Right lobe of liver (tissue), 6 donors: ENCODE data around the gene PRKG2. TPM values are rescaled to one million over a fixed set of nuclear protein-coding genes. Genes with fewer than 3 reads are reported as not detected.

Experiments used
- ATAC-seq, 4 donors: fragments of 200-7000 bp; cut with Tn5 transposase; one replicate each; pipeline ENCODE4 v1.9.1; 2020; ENCODE audit warnings: mild to moderate bottlenecking in 4 of 4, moderate library complexity in 4 of 4
- DNase-seq, 3 donors: peaks; one replicate each; pipeline ENCODE4 v3.0.0-alpha.2; 2020
- H3K27ac ChIP-seq, 3 donors: fragments of 200-600 bp; one replicate each; pipeline ENCODE4 v1.8.0; 2022
- H3K27me3 ChIP-seq, 2 donors: fragments of 200-600 bp; one replicate each; pipeline ENCODE4 v1.8.0; 2022
- H3K36me3 ChIP-seq, 4 donors: fragments of 200-600 bp; sonication (generic) in 1 of 4; one replicate each; pipeline versions ENCODE4 v1.5.1 to v1.8.0; 2017 to 2022; ENCODE audit warnings: control low read depth in 1 of 4
- H3K4me1 ChIP-seq, 4 donors: fragments of 200-600 bp; sonication (generic) in 1 of 4; one replicate each; pipeline versions ENCODE4 v1.5.1 to v1.8.0; 2017 to 2022; ENCODE audit warnings: control low read depth in 1 of 4
- H3K4me3 ChIP-seq, 3 donors: fragments of 200-600 bp; one replicate each; pipeline ENCODE4 v1.8.0; 2022
- H3K9me3 ChIP-seq, 4 donors: fragments of 200-600 bp; sonication (generic) in 1 of 4; one replicate each; pipeline versions ENCODE4 v1.5.1 to v1.8.0; 2017 to 2022; ENCODE audit warnings: control low read depth in 1 of 4
- CTCF ChIP-seq, 4 donors: fragments of 200-600 bp in 3 of 4; fragments of 450-650 bp in 1 of 4; IDR thresholded peaks; one replicate each; pipeline versions ENCODE4 v1.5.1 to v1.8.0; 2016 to 2022; ENCODE audit warnings: antibody characterized with exemption in 4 of 4, mild to moderate bottlenecking in 2 of 4
- POLR2A ChIP-seq: fragments of 450-650 bp; IDR thresholded peaks from one replicate; pipeline ENCODE4 v1.6.1; 2017; ENCODE audit warnings: antibody characterized with exemption, mild to moderate bottlenecking
- WGBS: methylation state at CpG from one replicate; pipeline ENCODE4 v1.1.6; 2018; ENCODE audit warnings: low coverage, low lambda C conversion rate; ENCODE audit not compliant: insufficient coverage; ENCODE audit errors: missing lambda C conversion rate; 5-methylcytosine and 5-hydroxymethylcytosine counted together
- intact Hi-C, 2 donors: fragments of 100-400 bp; cut with DNase I; formaldehyde crosslinking; loops; one replicate each; pipeline versions ENCODE4 v1.11.2 to v1.14.1; 2022
- total RNA-seq, 6 experiments: library from RNA; depleted of rRNA in 2 of 6; stranded (reverse); fragments of >200 nt in 2 of 6; fragmentation: NEBNext Ultra II Directional in 3 of 6; extraction: Animal tissue kit (Norgen Biotek cat#: 25700) in 3 of 6; gene quantifications; one replicate each; pipeline versions ENCODE4 v1.1.0 to v1.2.4, GENCODE V29; 2016 to 2023
- donor health status: DM: no; HTN: yes; CAD: no.
- donor health status: DM: no; HTN: no; CAD: no.
- donor health status: DM: no; HTN: no; CAD: no.
- donor health status: DM: no; HTN: yes; CAD: no.
- donor health status: DM: no; HTN: yes; CAD: no.

PRKG2 gene
- total RNA-seq, 6 experiments from 2014 or later: 0.17 TPM; not detected in 5

- no peaks in the 10 kb centered on the region for H3K9me3 ChIP-seq
- no peak overlapping the region for H3K27ac ChIP-seq
- 74% methylated on average over 1 of the region's 1 CpG for WGBS
- no peak overlapping the region for H3K4me3 ChIP-seq
- ATAC-seq: no peak
- DNase-seq: no peak
- H3K27me3 ChIP-seq: no peaks in the 10 kb centered on the region
- no peaks in the 10 kb centered on the region for H3K4me1 ChIP-seq
- H3K36me3 ChIP-seq: no peaks in the 10 kb centered on the region
- TF ChIP-seq POLR2A (no peak), CTCF (IDR thresholded peaks at IDR 0.05) (no peak)
- intact Hi-C loops: no loop called here
Observed at GRCh38 chr4:81220271-81220670, 5.2 kb upstream of the PRKG2 start.

GRCh38 chr4:81218206-81218605 lies 3.2 kb upstream of the PRKG2 start:
- WGBS: 57% methylated on average over 1 of the region's 1 CpG
- no peaks in the 10 kb centered on the region for H3K36me3 ChIP-seq
- intact Hi-C loops: no loop called here
- H3K27ac ChIP-seq: no peak overlapping the region
- no peak overlapping the region for H3K4me3 ChIP-seq
- DNase-seq: no peak
- no peaks in the 10 kb centered on the region for H3K9me3 ChIP-seq
- TF ChIP-seq CTCF (IDR thresholded peaks at IDR 0.05) (no peak), POLR2A (no peak)
- ATAC-seq: no peak
- H3K27me3 ChIP-seq: peaks cover 0 to 4% of the 10 kb centered on the region in 2 donors
- H3K4me1 ChIP-seq: no peaks in the 10 kb centered on the region

GRCh38 chr4:81217779-81218178 lies 2.8 kb upstream of the PRKG2 start:
- WGBS: 100% methylated on average over 1 of the region's 3 CpGs
- ATAC-seq (no peak), DNase-seq (no peak)
- no peaks in the 10 kb centered on the region for H3K9me3 ChIP-seq
- intact Hi-C loops: no loop called here
- H3K27ac ChIP-seq: no peak overlapping the region
- H3K27me3 ChIP-seq: peaks cover 0 to 4% of the 10 kb centered on the region in 2 donors
- H3K4me1 ChIP-seq: no peaks in the 10 kb centered on the region
- no peak overlapping the region for H3K4me3 ChIP-seq
- no peak for TF ChIP-seq POLR2A
- TF ChIP-seq CTCF (IDR thresholded peaks at IDR 0.05): no peak
- H3K36me3 ChIP-seq: no peaks in the 10 kb centered on the region

- WGBS: 31% methylated on average over 4 of the region's 4 CpGs
- Histone ChIP-seq H3K9me3 (no peaks in the 10 kb centered on the region), H3K27me3 (peaks cover 0 to 4% of the 10 kb centered on the region in 2 donors), H3K36me3 (no peaks in the 10 kb centered on the region), H3K4me1 (no peaks in the 10 kb centered on the region), H3K4me3 (no peak overlapping the region), H3K27ac (no peak overlapping the region)
- ATAC-seq: no peak
- intact Hi-C loops: no loop called here
- TF ChIP-seq POLR2A: no peak
- no peak for TF ChIP-seq CTCF (IDR thresholded peaks at IDR 0.05)
- no peak for DNase-seq
Observed at GRCh38 chr4:81215931-81216330, 909 bp upstream of the PRKG2 start.
